NCI-H1930 (cell line): ENCODE results near the gene MAPKAPK3.

Source experiments
- DNase-seq, 2 experiments: peaks; one replicate each; lab custom pipeline; 2025; lab: John Stamatoyannopoulos, UW

Gene MAPKAPK3

DNA sequence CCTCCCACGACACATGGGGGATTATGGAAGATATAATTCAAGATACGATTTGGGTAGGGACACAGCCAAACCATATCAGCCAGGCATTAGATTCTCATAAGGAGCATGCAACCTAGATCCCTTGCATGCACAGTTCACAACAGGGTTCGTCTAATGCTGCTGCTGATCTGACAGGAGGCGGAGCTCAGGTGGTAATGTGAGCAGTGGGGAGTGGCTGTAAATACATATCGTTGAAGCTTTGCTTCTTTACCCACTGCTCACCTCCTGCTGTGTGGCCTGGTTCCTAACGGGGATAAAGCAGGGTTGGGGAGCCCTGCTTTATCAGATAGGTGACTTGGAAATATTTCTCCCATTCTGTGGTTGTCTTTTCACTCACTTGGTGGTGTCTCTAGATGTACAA, 72.6 kb downstream of the MAPKAPK3 start:
- no peak for DNase-seq

DNA sequence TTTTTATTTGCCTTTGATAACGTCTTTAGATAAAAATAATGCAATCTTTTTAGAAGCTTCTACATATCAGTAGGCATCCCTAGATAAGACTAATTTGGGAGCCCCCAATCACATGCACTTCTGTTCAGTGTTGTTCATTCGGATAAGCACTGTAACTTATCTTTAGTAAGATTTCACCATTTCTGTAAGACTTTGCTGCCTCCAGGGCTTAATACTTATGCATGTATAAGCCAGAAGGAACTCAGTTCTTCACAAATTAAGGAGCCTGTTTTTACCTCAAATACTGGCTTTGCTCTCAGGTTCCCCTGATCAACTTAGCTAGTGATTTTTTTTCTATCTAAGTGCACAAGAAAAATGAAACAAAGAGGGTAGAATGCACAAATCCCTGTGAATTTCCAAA, 78.1 kb downstream of the MAPKAPK3 start:
- no peak for DNase-seq

DNA sequence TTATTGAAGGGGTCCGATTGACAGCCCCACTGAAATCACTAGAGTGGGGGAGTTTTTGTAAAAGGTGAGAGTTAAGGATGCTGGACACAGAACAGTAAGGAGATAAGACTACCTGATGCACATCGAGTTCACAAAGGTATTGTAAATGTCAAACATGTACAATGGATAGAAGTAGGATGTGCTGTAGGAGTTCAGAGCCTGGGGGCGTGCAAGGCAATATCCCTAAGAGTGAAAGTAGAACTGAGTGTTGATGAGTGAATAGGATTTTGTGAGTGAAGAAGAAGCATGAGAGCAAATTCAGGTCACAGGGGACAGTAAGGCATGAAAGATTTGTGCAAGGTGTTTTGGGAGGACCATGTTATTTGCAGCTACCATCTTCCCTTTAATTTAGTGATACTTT, 79.3 kb downstream of the MAPKAPK3 start:
- no peak for DNase-seq

DNA sequence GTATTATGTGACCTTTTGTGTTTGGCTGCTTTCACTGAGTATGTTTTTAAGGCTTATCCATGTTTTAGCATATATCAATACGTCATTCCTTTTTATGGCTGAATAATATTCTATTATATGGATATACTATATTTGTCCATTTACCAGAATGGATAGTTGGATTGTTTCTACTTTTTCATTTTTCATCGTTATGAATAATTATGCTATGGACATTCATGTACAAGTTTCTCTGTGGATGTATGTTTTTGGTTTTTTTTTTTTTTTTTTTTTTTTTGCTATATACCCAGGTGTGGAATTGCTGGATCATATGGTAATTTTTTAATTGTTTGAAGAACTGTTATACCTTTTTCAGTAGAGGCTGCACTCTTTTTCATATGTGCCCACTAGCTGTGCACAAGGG, 81.3 kb downstream of the MAPKAPK3 start:
- no peak for DNase-seq
